GM12878 (cell line): ENCODE results near the gene TMEM176B. TPM values are rescaled to one million over a fixed set of nuclear protein-coding genes. Genes with fewer than 3 reads are reported as not detected.

Source experiments
- NR2C2 ChIP-seq: IDR thresholded peaks from 2 replicates; pipeline ENCODE4 v1.6.1; 2011; ENCODE audit warnings: borderline replicate concordance, low read depth; ENCODE audit not compliant: control insufficient read depth, insufficient read length
- PBX3 ChIP-seq: IDR thresholded peaks from 2 replicates; pipeline ENCODE4 v1.6.1; 2011; ENCODE audit warnings: mild to moderate bottlenecking, low read depth, low read length, moderate library complexity; ENCODE audit not compliant: insufficient replicate concordance
- SMARCA5 ChIP-seq: fragments of 450-650 bp; IDR thresholded peaks from 2 replicates; pipeline ENCODE4 v1.6.1; 2017; ENCODE audit warnings: mild to moderate bottlenecking
- SRF ChIP-seq, 2 experiments: IDR thresholded peaks; 2 replicates each; pipeline ENCODE4 v1.6.1; 2011; ENCODE audit warnings: low read depth in 2 of 2, low read length in 2 of 2, mild to moderate bottlenecking in 1 of 2, moderate library complexity in 1 of 2
- ZBTB4 ChIP-seq: fragments of 450-650 bp; formaldehyde crosslinking; IDR thresholded peaks from 2 replicates; pipeline ENCODE4 v1.4.0; 2022; ENCODE audit warnings: mild to moderate bottlenecking, moderate library complexity
- ZNF24 ChIP-seq: fragments of 450-650 bp; IDR thresholded peaks from 2 replicates; pipeline ENCODE4 v1.6.1; 2017; ENCODE audit warnings: antibody characterized with exemption, mild to moderate bottlenecking
- polyA plus RNA-seq, 11 experiments: library from polyadenylated mRNA; depleted of rRNA in 4 of 11; unstranded in 6 of 11; stranded (reverse) in 5 of 11; fragments of >200 nt; fragmentation: Nextera tagmentation in 4 of 11; fragmentation: Illumina TruSeq in 1 of 11; extraction: Ambion mirVana in 4 of 11; extraction: Trizol in 1 of 11; gene quantifications; 1 replicate in 1 of 11; 2 replicates in 10 of 11; pipeline versions ENCODE4 v1.2.1 to v1.2.3, GENCODE V29; 2011 to 2016; ENCODE audit warnings: inconsistent platforms in 2 of 11, missing spikeins in 2 of 11, low read depth in 1 of 11
- total RNA-seq, 4 experiments: library from RNA; depleted of rRNA in 3 of 4; stranded (reverse); fragments of >200 nt in 3 of 4; fragmentation: Illumina TruSeq in 1 of 4; extraction: Trizol in 1 of 4; gene quantifications; 2 replicates each; pipeline versions ENCODE4 v1.2.1 to v1.2.3, GENCODE V29; 2013 to 2021

TMEM176B gene
- total and polyA plus RNA-seq, 10 of the 15 experiments (the other 5 are each of a cell fraction or from before 2014, with no cell fraction given): 0.05 to 0.40 (median 0.20) TPM; not detected in 4

GRCh38 chr7:150742286-150742968, 57.7 kb downstream of the TMEM176B start (continued):
- no peak for TF ChIP-seq ZBTB4 (CRISPR knock-in tag)
- TF ChIP-seq NR2C2: no peak
- no peak for TF ChIP-seq PBX3
- no peak for TF ChIP-seq SMARCA5
- no peak for TF ChIP-seq ZNF24
- no peak for TF ChIP-seq SRF (IDR thresholded peaks at IDR 0.05; ENCODE audit: low read depth in 2 of 2, low read length in 2 of 2)
- TF ChIP-seq, all 136 proteins: peak for 0

Other genes starting within 250 kb of the TMEM176B start
Only the 7 nearest of the 12 such genes appear.
- gene GIMAP6, start 168.0 kb downstream of the TMEM176B start, total RNA-seq (2014; rRNA removed): 37.9 and 38.8 TPM in 2 replicates
- 34.6 and 34.7 TPM in 2 replicates for gene GIMAP6, start 168.0 kb downstream of the TMEM176B start, total RNA-seq (2014; rRNA removed; fragmentation: Illumina TruSeq; extraction: Trizol)
- 36.2 and 40.9 TPM in 2 replicates for gene GIMAP6, start 168.0 kb downstream of the TMEM176B start, total RNA-seq (2021)
- gene GIMAP6, start 168.0 kb downstream of the TMEM176B start, polyA plus RNA-seq (2011; rRNA removed): 49.2 and 51.4 TPM in 2 replicates
- gene GIMAP6, start 168.0 kb downstream of the TMEM176B start, polyA plus RNA-seq (2014; fragmentation: Illumina TruSeq; extraction: Trizol): 37.8 and 39.0 TPM in 2 replicates
- 1 to 10 TPM; 6.2 to 8.3 TPM for gene GIMAP6, start 168.0 kb downstream of the TMEM176B start, polyA plus RNA-seq (2014; fragmentation: Nextera tagmentation; extraction: Ambion mirVana)
- 36.0 and 36.6 TPM in 2 replicates for gene GIMAP6, start 168.0 kb downstream of the TMEM176B start, polyA plus RNA-seq (2014; rRNA removed)
- 10 to 100 TPM; 22.8 to 27.8 TPM for gene GIMAP6, start 168.0 kb downstream of the TMEM176B start, polyA plus RNA-seq (2016; fragmentation: Nextera tagmentation; extraction: Ambion mirVana)
- 28.9 and 34.4 TPM in 2 replicates for gene GIMAP2, start 114.7 kb downstream of the TMEM176B start, total RNA-seq (2014; rRNA removed)
- gene GIMAP2, start 114.7 kb downstream of the TMEM176B start, total RNA-seq (2014; rRNA removed; fragmentation: Illumina TruSeq; extraction: Trizol): 37.0 and 37.3 TPM in 2 replicates
- gene GIMAP2, start 114.7 kb downstream of the TMEM176B start, total RNA-seq (2021): 29.8 TPM in 2 replicates
- 102 and 134 TPM in 2 replicates for gene GIMAP2, start 114.7 kb downstream of the TMEM176B start, polyA plus RNA-seq (2011; rRNA removed)
- 33.8 and 49.8 TPM in 2 replicates for gene GIMAP2, start 114.7 kb downstream of the TMEM176B start, polyA plus RNA-seq (2014; fragmentation: Illumina TruSeq; extraction: Trizol)
- 10 to 100 TPM; 47.5 to 60.0 TPM for gene GIMAP2, start 114.7 kb downstream of the TMEM176B start, polyA plus RNA-seq (2014; fragmentation: Nextera tagmentation; extraction: Ambion mirVana)
- 25.3 and 29.2 TPM in 2 replicates for gene GIMAP2, start 114.7 kb downstream of the TMEM176B start, polyA plus RNA-seq (2014; rRNA removed)
- 10 to 100 TPM; 21.3 to 24.4 TPM for gene GIMAP2, start 114.7 kb downstream of the TMEM176B start, polyA plus RNA-seq (2016; fragmentation: Nextera tagmentation; extraction: Ambion mirVana)
- 1.9 and 2.3 TPM in 2 replicates for gene GIMAP1, start 83.8 kb downstream of the TMEM176B start, total RNA-seq (2014; rRNA removed)
- gene GIMAP1, start 83.8 kb downstream of the TMEM176B start, total RNA-seq (2014; rRNA removed; fragmentation: Illumina TruSeq; extraction: Trizol): 1.1 and 1.4 TPM in 2 replicates
- gene GIMAP1, start 83.8 kb downstream of the TMEM176B start, total RNA-seq (2021): 1.3 and 1.4 TPM in 2 replicates
- 0.91 and 1.2 TPM in 2 replicates for gene GIMAP1, start 83.8 kb downstream of the TMEM176B start, polyA plus RNA-seq (2011; rRNA removed)
- gene GIMAP1, start 83.8 kb downstream of the TMEM176B start, polyA plus RNA-seq (2014; fragmentation: Illumina TruSeq; extraction: Trizol): 1.3 and 1.4 TPM in 2 replicates
- gene GIMAP1, start 83.8 kb downstream of the TMEM176B start, polyA plus RNA-seq (2014; fragmentation: Nextera tagmentation; extraction: Ambion mirVana): under 1 TPM; 0.16 to 0.20 TPM
- gene GIMAP1, start 83.8 kb downstream of the TMEM176B start, polyA plus RNA-seq (2014; rRNA removed): 1.5 and 1.8 TPM in 2 replicates
- 1 to 10 TPM in 1 of 2 experiments, under 1 TPM in 1; 0.58 to 1.0 TPM for gene GIMAP1, start 83.8 kb downstream of the TMEM176B start, polyA plus RNA-seq (2016; fragmentation: Nextera tagmentation; extraction: Ambion mirVana)
- 7.9 and 12.2 TPM in 2 replicates for gene GIMAP5, start 62.9 kb downstream of the TMEM176B start, total RNA-seq (2014; rRNA removed)
- gene GIMAP5, start 62.9 kb downstream of the TMEM176B start, total RNA-seq (2014; rRNA removed; fragmentation: Illumina TruSeq; extraction: Trizol): 7.7 and 8.6 TPM in 2 replicates
- 4.5 and 5.6 TPM in 2 replicates for gene GIMAP5, start 62.9 kb downstream of the TMEM176B start, total RNA-seq (2021)
- 8.9 and 9.4 TPM in 2 replicates for gene GIMAP5, start 62.9 kb downstream of the TMEM176B start, polyA plus RNA-seq (2011; rRNA removed)
- gene GIMAP5, start 62.9 kb downstream of the TMEM176B start, polyA plus RNA-seq (2014; fragmentation: Illumina TruSeq; extraction: Trizol): 8.4 and 9.1 TPM in 2 replicates
- 1 to 10 TPM; 4.2 to 4.4 TPM for gene GIMAP5, start 62.9 kb downstream of the TMEM176B start, polyA plus RNA-seq (2014; fragmentation: Nextera tagmentation; extraction: Ambion mirVana)
- gene GIMAP5, start 62.9 kb downstream of the TMEM176B start, polyA plus RNA-seq (2014; rRNA removed): 8.5 and 9.5 TPM in 2 replicates
- gene GIMAP5, start 62.9 kb downstream of the TMEM176B start, polyA plus RNA-seq (2016; fragmentation: Nextera tagmentation; extraction: Ambion mirVana): 1 to 10 TPM; 3.7 to 3.8 TPM
- not detected in 2 replicates for gene TMEM176A, start 405 bp upstream of the TMEM176B start, total RNA-seq (2014; rRNA removed)
- gene TMEM176A, start 405 bp upstream of the TMEM176B start, total RNA-seq (2014; rRNA removed; fragmentation: Illumina TruSeq; extraction: Trizol): not detected in 2 replicates
- gene TMEM176A, start 405 bp upstream of the TMEM176B start, total RNA-seq (2021): not detected in 2 replicates
- not detected in 2 replicates for gene TMEM176A, start 405 bp upstream of the TMEM176B start, polyA plus RNA-seq (2011; rRNA removed)
- gene TMEM176A, start 405 bp upstream of the TMEM176B start, polyA plus RNA-seq (2014; fragmentation: Illumina TruSeq; extraction: Trizol): 0.19 TPM in 1 of 2 replicates, not detected in the other
- not detected for gene TMEM176A, start 405 bp upstream of the TMEM176B start, polyA plus RNA-seq (2014; fragmentation: Nextera tagmentation; extraction: Ambion mirVana)
- gene TMEM176A, start 405 bp upstream of the TMEM176B start, polyA plus RNA-seq (2014; rRNA removed): not detected in 2 replicates
- gene TMEM176A, start 405 bp upstream of the TMEM176B start, polyA plus RNA-seq (2016; fragmentation: Nextera tagmentation; extraction: Ambion mirVana): not detected
- not detected in 2 replicates for gene AOC1, start 52.2 kb upstream of the TMEM176B start, total RNA-seq (2014; rRNA removed)
- gene AOC1, start 52.2 kb upstream of the TMEM176B start, total RNA-seq (2014; rRNA removed; fragmentation: Illumina TruSeq; extraction: Trizol): not detected in 2 replicates
- not detected in 2 replicates for gene AOC1, start 52.2 kb upstream of the TMEM176B start, total RNA-seq (2021)
- gene AOC1, start 52.2 kb upstream of the TMEM176B start, polyA plus RNA-seq (2011; rRNA removed): 0.07 TPM in 1 of 2 replicates, not detected in the other
- gene AOC1, start 52.2 kb upstream of the TMEM176B start, polyA plus RNA-seq (2014; fragmentation: Illumina TruSeq; extraction: Trizol): not detected in 2 replicates
- gene AOC1, start 52.2 kb upstream of the TMEM176B start, polyA plus RNA-seq (2014; fragmentation: Nextera tagmentation; extraction: Ambion mirVana): not detected
- gene AOC1, start 52.2 kb upstream of the TMEM176B start, polyA plus RNA-seq (2014; rRNA removed): not detected in 2 replicates
- gene AOC1, start 52.2 kb upstream of the TMEM176B start, polyA plus RNA-seq (2016; fragmentation: Nextera tagmentation; extraction: Ambion mirVana): not detected
- gene KCNH2, start 178.0 kb upstream of the TMEM176B start, total RNA-seq (2014; rRNA removed): not detected in 2 replicates
- not detected in 2 replicates for gene KCNH2, start 178.0 kb upstream of the TMEM176B start, total RNA-seq (2014; rRNA removed; fragmentation: Illumina TruSeq; extraction: Trizol)
- 0.18 and 0.19 TPM in 2 replicates for gene KCNH2, start 178.0 kb upstream of the TMEM176B start, total RNA-seq (2021)
- gene KCNH2, start 178.0 kb upstream of the TMEM176B start, polyA plus RNA-seq (2011; rRNA removed): 0.10 and 0.24 TPM in 2 replicates
- not detected in 2 replicates for gene KCNH2, start 178.0 kb upstream of the TMEM176B start, polyA plus RNA-seq (2014; fragmentation: Illumina TruSeq; extraction: Trizol)
- under 1 TPM in 1 of 2 experiments, not detected in 1; 0.04 TPM for gene KCNH2, start 178.0 kb upstream of the TMEM176B start, polyA plus RNA-seq (2014; fragmentation: Nextera tagmentation; extraction: Ambion mirVana)
- 0.03 and 0.15 TPM in 2 replicates for gene KCNH2, start 178.0 kb upstream of the TMEM176B start, polyA plus RNA-seq (2014; rRNA removed)
- not detected for gene KCNH2, start 178.0 kb upstream of the TMEM176B start, polyA plus RNA-seq (2016; fragmentation: Nextera tagmentation; extraction: Ambion mirVana)